GM20431 (cell line): Measurements from ENCODE around the gene BAZ1B.
"Not testable (repeated sequence)": the region's sequence is repeated elsewhere in the genome, so short reads cannot be mapped to it uniquely, and the experiment has no call there.

ENCODE experiments used
- in situ Hi-C: fragments of 300-500 bp; cut with MseI, MboI; formaldehyde crosslinking; loops from one replicate; pipeline ENCODE4 v1.15.0; 2020; ENCODE audit warnings: low sequenced_read_pairs; ENCODE audit not compliant: unreplicated experiment

The BAZ1B gene

DNA sequence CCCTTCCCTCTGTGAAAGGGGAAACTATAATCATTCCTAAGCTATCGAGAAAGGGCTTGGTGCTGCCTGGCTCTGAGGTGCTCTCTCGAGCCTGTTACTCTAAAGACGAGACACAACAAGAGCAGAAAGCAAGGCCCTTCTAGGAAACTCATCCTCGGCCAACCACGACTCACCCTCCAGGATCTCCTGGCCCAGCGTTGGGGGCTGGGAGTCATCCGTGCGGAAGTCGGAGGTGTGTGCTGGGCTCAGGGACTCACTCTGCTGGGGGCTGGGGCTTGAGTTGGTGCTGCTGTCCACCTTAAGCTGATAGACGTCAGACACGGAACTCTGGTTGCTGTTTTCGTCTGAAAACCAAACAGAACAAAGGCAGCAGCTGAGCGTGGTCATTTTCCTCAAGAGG, 17.6 kb upstream of the BAZ1B start:
- in situ Hi-C loops: no loop called here

DNA sequence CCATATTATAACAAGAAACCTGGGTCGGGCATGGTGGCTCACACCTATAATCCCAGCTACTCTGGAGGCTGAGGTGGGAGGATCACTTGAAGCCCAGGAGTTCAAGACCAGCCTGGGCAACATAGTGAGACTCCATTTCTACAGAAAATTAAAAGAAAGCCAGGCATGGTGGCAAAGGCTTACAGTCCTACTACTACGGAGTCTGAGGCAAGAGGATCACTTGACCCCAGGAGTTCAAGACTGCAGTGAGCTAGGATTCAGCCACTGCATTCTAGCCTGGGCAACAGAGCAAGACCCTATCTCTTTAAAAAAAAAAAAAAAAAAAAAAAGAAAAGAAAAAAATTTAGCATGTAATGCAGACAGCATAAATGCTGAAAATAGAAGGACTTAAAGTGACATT, 16.4 kb upstream of the BAZ1B start:
- in situ Hi-C loops: not testable (repeated sequence)

DNA sequence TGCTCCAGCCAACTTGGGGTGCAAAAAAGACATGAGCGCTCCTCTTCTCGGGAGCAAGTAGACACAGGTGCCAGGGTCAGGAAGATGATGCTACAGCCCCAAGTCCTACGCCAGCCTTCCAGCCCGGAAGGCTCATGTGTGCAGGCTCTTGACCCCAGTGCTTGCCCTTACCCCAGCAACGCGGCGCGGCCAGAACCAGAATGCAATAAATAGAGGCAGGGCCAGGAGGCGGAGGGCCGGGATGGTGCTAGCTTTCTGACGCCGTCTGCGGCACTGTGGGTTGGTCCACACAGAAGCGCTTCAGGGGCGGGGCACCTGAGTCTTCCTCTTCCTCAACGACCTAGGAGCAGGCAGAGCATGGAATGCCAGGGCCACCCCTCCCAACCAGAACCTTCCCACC, 15.0 kb upstream of the BAZ1B start:
- in situ Hi-C loops: no loop called here

DNA sequence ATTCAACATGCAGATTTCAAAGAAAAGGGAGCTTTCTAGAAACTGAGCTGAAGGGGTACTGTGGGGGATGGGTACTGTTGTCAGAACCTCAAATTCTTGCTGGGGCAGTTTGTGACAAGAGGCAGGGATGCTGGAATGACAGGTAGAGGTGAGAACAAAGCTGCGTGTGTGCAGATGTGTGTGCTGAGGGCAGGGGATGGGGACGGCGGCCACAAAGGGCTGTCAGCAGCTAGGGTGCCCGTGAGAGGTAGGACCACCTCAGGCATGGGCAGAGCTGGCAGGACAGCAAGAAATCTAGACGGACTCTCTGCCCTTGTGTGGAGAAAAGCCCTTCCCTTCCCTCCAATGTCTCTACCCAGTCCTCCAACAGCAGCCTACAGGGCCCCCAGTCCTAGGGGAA, 14.4 kb upstream of the BAZ1B start:
- in situ Hi-C loops: no loop called here

DNA sequence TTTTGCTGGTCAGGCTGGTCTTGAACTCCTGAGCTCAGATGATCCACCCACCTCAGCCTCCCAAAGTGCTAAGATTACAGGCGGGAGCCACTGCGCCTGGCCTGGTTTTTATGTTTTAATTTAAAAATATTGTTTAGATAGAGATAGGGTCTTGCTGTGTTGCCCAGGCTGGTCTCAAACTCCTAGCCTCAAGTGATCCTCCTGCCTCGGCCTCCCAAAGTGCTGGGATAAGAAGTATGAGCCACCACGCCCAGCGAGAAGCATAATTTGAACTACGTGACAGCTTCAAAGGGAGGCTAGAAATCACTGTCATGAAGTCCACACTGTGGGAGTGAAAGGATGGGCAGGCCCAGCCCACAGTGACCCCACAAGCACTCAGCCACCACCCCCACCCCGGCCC, 13.8 kb upstream of the BAZ1B start:
- in situ Hi-C loops: not testable (repeated sequence)

DNA sequence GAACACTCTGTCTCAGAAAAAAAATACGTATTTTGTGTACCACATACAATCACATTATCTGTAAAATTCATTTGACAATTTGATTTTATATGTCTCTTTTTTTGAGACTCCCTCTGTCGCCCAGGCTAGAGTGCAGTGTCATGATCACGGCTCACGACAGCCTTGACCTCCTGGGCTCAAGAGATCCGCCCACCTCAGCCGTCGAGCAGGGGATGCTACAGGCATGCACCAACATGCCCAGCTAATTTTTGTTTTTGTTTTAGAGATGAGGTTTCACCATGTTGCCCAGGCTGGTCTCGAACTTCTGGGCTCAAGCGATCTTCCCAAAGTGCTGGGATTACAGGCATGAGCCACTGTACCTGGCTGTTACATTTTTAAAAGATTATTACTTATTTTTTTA, 11.6 kb upstream of the BAZ1B start:
- in situ Hi-C loops: no loop called here

DNA sequence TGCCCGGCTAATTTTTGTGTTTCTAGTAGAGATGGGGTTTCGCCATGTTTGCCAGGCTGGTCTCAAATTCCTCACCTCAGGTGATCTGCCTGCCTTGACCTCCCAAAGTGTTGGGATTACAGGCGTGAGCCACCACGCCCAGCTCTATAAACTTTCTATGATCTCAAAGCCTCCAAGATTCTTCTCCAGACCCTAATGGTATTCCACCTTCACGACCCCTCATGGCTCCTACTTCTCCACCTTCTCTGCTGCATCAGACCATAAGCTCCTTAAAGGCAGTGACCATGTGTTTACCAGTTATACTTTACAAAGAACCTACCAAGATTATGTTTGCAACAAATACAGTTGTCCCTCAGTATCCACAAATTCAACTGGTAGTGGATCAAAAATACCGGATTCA, 10.1 kb upstream of the BAZ1B start:
- in situ Hi-C loops: no loop called here

DNA sequence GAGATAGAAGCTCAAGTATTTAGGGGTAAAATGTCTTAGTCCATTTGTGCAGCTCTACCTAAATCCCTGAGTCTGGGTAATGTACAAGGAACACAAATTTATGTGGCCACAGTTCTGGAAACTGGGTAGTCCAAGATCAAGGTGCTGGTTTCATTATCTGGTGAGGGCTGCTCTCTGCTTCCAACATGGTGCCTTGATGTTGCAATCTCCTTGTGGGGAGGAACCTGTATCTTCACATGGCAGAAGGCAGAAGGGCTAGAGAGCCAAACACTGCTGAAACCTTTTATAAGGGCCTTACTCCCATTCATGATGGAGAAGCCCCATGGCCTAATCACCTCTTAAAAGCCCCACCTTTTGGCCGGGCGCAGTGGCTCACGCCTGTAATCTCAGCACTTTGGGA, 8.7 kb upstream of the BAZ1B start:
- in situ Hi-C loops: no loop called here

DNA sequence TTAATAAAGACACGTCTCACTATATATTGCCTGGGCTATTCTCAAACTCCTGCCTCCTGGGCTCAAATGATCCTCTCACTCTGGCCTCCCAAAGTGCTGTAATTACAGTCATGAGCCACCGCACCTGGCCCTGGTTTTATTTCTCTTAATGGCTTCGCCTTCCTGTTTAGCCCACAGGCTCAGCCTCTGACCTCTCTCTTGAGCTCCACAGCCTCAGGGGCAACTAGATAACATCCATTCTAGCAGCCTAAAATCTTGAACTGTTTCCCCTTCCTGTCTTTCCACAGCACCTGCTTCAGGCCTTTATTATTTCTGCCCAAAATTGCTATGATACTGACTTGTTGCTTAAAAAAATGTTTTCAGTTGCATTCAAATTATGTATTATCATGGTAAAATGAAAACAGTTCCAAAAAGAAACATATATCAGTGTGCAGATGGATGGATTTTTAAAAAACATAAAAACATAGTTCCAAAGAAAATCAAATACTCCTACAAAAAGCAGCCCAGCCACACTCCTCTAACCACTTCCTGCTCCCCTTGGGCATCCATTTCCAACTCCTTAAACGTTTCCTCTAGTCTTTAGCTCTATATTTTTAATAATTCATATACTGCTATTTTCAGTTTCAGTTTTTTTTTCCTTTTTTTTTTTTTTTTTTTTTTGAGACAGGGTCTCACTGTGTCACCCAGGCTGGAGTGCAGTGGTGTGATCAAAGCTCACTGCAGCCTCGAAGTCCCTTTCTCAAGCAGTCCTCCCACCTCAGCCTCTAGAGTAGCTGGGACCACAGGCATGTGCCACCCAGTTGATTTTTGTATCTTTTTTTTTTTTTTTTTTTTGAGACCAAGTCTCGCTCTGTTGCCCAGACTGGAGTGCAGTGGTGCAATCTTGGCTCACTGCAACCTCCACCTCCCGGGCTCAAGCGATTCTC, 5.1 kb upstream of the BAZ1B start:
- in situ Hi-C loops: no loop called here

DNA sequence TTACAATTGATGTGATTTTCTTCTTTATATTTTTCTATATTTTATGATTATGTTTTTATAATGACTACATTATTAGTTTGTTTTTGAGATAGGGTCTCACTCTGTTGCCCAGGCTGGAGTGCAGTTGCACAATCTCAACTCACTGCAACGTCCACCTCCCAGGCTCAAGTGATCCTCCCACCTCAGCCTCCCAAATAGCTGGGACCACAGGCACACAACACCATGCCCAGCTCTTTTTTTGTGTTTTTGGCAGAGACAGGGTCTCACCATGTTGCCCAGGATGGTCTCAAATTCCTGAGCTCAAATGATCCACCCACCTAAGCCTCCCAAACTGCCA, 4.0 kb upstream of the BAZ1B start:
- in situ Hi-C loops: not testable (repeated sequence)

DNA sequence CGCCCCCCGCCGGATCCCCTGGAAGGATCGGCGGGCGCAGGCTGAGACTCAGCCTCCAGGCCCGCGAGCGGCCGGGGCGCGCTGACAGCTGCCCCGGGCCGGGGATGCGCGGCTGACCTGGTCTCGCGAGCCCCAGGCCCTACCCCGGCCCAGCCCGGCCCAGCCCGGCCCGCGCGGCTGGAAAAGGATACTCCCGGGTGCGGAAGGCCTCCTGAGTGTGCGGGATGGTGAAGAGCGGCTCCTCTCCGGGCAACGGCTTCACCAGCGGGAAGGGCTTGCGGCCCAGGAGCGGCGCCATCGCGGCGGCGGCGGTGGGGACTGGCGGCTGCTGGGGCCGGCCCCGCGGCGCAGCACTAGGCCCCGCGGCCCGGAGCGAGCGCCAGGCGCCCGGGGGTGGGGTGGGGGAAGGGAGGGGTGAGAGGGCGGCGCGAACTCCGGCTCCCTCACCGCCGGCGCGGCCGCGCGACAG, 423 bp downstream of the BAZ1B start:
- in situ Hi-C loops: no loop called here

DNA sequence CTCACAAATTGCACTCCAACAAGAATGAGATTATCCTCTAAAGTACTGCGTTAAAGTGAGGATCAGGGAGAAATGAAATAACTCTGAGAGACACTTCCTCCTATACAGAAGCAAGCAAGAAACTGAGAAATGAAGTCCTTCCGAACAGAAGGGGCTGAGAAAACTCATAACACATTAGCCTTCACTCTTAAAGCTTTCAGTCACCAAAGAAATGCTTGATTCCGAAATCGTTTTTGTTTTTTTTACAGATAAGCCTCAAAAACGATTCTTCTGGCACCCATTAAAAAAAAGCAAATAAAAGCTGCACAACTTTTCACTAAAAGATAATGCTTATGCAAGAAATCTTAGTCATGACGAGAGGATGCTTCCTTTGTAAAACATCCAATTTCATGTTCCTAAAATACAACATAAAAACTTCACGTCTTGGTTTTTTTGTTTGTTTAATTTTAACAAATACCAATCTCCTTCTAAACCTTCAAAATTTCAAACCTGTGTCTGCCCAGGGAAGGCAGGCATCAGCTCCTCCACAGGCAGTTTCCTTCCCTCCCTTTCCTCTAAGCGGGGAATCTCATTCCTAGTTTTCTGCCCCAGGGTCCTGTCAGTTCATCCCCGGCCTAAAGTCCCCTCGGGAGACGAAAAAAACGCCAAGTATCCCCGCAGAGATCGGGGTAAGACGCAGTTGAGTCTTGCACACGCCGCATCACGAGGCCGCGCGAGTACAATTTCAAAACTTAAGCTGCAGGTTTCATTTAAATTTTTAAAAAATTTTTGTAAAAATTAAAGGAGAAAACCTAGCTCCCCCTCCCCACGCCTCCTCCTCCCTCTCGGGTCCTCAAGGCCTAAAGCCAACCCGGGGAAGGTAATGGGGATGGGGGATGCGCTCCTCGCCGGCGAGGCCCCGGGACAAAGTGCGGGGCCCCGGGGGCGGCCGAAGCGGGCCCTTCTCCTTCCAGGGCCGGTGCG, 1.1 kb downstream of the BAZ1B start:
- in situ Hi-C loops: no loop called here

DNA sequence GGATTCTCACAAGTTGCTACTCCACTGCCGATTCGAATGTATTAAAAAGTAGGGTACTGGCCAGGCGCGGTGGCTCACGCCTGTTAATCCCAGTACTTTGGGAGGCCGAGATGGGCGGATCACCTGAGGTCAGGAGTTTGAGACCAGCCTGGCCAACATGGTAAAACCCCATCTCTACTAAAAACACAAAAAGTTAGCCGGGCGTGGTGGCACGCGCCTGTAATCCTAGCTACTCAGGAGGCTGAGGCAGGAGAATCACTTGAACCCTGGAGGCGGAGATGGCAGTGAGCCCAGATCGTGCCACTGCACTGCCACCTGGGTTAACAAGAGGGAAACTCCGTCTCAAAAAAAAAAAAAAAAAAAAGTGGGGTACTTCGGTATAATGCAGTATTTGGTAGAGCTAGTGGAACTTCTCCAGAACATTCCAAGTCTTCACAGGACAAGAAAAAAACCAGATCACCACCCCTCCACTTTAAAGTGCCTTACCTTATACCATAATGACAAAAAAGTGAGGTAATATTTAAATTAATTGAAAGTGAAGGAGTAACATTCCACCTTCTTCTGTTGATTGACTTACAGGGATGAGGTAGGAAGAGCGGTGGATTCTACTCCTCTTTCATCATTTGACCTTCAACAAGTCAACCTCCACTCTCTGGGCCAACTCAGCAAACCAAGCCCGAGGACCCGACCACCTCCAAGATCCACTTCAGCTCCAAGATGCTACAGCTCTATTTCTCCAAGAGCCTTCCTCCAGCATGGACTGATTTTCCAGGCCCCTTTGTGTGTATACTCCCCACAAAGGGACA, 2.0 kb downstream of the BAZ1B start:
- in situ Hi-C loops: no loop called here

DNA sequence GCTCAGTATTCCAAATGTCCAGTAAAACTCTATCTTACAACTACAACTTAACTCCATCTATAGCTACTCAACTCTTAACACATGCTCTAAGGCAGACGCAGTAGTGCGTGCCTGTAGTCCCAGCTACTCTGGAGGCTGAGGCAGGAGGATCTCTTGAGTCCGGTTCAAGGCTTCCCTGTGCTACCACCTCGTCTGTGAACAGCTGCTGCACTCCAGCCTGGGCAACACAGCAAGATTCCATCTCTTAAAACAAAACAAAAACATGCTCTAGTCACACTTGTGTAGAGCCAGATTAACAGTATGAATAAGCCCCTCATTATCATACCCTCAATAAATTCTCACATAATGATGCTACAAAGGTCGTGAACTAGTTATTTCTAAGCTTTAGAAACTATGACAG, 3.6 kb downstream of the BAZ1B start:
- in situ Hi-C loops: no loop called here

DNA sequence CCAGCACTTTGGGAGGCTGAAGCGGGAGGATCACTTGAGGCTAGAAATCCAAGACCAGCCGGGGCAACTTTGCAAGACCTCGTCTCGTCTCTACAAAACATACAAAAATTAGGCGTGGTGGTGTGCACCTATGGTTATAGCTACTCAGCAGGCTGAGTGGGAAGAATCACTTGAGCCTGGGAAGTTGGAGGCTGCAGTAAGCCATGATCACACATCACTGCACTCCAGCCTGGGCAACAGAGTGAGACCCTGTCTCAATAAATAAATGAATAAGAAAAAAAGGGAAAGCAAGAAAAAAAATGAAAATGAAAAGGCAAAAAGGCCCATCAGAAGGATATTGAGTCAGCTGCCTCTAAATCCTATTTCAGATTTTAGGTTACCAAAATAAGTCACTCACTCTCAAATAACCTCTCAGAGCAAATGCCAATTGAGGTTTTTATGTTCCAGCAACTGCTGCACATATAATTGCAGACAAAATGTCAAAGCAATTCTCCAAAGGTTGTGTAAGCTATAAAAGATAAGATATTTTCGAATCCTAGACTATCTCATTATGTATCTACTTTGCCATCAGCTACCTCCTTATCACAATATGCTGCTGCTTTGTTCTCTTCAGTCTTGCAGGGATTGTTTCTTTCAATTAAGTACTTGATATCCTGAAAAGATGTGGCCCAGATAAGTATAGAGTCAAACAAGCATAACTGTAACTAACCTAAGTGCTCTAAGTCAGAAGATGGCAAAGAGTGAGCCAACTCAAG, 4.7 kb downstream of the BAZ1B start:
- in situ Hi-C loops: no loop called here

DNA sequence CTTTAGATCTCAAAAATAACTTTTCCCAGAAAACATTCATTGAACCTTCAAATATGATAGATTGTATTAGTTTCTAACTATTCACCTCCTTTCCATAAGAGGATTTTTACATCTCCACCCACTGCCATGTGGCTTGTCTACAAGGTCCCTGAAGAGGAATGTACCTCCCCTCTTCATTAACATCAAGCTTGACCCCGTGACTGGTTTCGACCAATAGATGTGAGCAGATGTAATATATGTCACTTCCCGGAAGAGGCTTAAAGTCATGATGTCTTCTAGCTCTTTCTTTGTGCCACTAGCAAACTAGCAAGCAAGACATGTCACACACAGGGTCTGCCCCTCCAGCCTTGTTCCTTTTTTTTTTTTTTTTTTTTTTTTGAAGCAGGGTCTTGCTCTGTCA, 6.9 kb downstream of the BAZ1B start:
- in situ Hi-C loops: no loop called here

DNA sequence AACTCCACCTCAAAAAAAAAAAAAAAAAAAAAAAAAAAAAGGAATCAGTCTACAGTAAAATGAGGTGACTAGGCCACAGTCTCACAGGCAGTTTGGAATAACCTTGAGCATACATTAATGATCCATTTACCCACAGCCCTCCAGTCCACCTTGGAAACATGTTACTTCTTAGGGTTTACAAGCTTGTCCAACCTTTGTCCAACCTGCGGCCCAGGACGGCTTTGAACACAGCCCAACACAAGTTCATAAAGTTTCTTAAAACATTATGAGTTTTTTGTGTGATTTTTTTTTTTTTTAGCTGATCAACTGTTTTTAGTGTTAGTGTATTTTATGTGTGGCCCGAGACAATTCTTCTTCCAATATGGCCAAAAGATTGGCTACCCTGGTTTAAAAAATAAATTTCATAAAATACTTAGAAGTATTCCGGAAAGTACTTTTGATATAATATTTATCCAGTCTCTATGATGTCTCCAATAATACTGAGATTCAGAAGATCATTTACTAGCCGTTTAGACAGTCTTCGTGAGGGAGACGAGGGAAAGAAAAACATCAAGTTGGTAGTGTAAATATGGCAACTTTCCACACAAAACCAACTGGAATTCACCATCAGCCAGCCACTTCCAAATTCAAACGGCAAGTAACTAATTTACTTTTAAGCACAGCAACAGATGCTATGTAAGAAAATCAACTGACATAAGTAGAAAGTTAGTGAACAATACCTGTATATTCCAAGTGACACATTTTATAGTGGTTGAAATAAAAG, 9.9 kb downstream of the BAZ1B start:
- in situ Hi-C loops: no loop called here

DNA sequence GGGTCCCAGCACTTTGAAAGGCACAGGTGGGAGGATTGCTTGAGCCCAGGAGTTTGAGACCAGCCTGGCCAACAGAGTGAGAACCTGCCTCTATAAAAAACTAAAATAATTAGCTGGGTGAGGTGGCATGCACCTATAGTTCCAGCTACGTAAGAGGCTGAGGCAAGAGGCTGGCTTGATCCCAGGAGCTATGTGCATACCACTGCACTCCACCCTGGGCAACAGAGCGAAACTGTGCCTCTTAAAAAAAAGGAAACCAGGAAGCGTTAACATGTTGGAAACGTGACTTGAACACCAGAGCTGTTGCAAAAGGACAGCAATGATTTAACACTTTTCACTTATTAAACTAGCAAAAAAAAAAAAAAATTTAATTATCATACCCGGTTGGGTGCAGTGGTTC, 12.6 kb downstream of the BAZ1B start:
- in situ Hi-C loops: no loop called here

DNA sequence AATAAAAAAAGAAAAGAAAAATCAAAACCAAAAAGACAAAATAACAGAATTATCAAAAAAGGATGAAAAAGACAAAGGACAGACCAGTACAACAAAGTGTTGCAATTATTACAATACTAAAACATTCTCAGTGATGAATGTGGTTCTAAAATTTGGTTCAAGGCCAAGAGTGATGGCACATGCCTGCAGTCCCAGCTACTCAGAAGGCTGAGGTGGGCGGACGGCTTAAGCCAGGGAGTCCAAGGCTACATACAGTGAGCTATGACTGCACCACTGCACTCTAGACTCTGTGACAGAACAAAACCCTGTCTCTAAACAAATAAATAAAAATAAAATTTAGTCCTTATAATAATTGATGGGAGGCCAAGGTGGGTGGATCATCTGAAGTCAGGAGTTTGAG, 14.5 kb downstream of the BAZ1B start:
- in situ Hi-C loops: no loop called here
